CD4-positive, CD25-positive, alpha-beta regulatory T cell (primary cell): ENCODE data around the gene B3GALT5. TPM values are rescaled to one million over a fixed set of nuclear protein-coding genes. Genes with fewer than 3 reads are reported as not detected.

ENCODE experiments used
- ATAC-seq, 2 donors: fragments of 150-1000 bp; cut with Tn5 transposase; one replicate each; pipeline ENCODE4 v1.10.0; 2021; ENCODE audit warnings: low read depth in 2 of 2, moderate number of reproducible peaks in 2 of 2, moderate library complexity in 1 of 2
- DNase-seq, 3 donors: peaks; one replicate each; pipeline versions ENCODE4 v3.0.0 to v3.0.0-alpha.2; 2012 to 2022; ENCODE audit warnings: mixed read lengths in 1 of 3
- H3K27ac ChIP-seq: one replicate; pipeline ENCODE4 v1.7.0; 2013; ENCODE audit warnings: mild to moderate bottlenecking, low read length; ENCODE audit not compliant: insufficient read depth, poor library complexity, severe bottlenecking
- H3K27me3 ChIP-seq: one replicate; pipeline ENCODE4 v1.7.0; 2013; ENCODE audit warnings: low read length; ENCODE audit not compliant: control insufficient read depth, insufficient read depth
- H3K36me3 ChIP-seq: one replicate; pipeline ENCODE4 v1.7.0; 2013; ENCODE audit warnings: mild to moderate bottlenecking, low read length, moderate library complexity; ENCODE audit not compliant: control insufficient read depth, insufficient read depth
- H3K4me1 ChIP-seq: 2 replicates; pipeline ENCODE4 v1.7.0; 2013; ENCODE audit warnings: mild to moderate bottlenecking, low read length; ENCODE audit not compliant: insufficient read depth, control insufficient read depth, poor library complexity, severe bottlenecking
- H3K4me3 ChIP-seq: one replicate; pipeline ENCODE4 v1.7.0; 2013; ENCODE audit warnings: low read depth, mild to moderate bottlenecking, low read length, moderate library complexity
- H3K9me3 ChIP-seq, 2 experiments: 1 replicate in 1 of 2; 2 replicates in 1 of 2; pipeline ENCODE4 v1.7.0; 2013; ENCODE audit warnings: low read length in 2 of 2, mild to moderate bottlenecking in 1 of 2, moderate library complexity in 1 of 2; ENCODE audit not compliant: control insufficient read depth in 2 of 2
- H3K27ac Mint-ChIP-seq, 3 donors: one replicate each; pipeline ENCODE4 v1.8.0; 2020 to 2022; ENCODE audit warnings: mild to moderate bottlenecking in 3 of 3, mixed read lengths in 3 of 3, moderate library complexity in 2 of 3
- H3K27me3 Mint-ChIP-seq: one replicate; pipeline ENCODE4 v1.8.0; 2022; ENCODE audit warnings: mild to moderate bottlenecking, mixed read lengths
- H3K36me3 Mint-ChIP-seq: one replicate; pipeline ENCODE4 v1.8.0; 2020; ENCODE audit warnings: mixed read lengths
- H3K4me1 Mint-ChIP-seq, 4 donors: one replicate each; pipeline ENCODE4 v1.8.0; 2020 to 2022; ENCODE audit warnings: mixed read lengths in 4 of 4, mild to moderate bottlenecking in 1 of 4
- H3K4me3 Mint-ChIP-seq, 4 donors: one replicate each; pipeline ENCODE4 v1.8.0; 2020 to 2022; ENCODE audit warnings: mild to moderate bottlenecking in 4 of 4, mixed read lengths in 4 of 4, moderate library complexity in 3 of 4
- H3K9me3 Mint-ChIP-seq, 7 donors: one replicate each; pipeline ENCODE4 v1.8.0; 2020 to 2022; ENCODE audit warnings: mixed read lengths in 7 of 7, mild to moderate bottlenecking in 3 of 7, moderate library complexity in 2 of 7
- polyA plus RNA-seq, 4 donors: library from polyadenylated mRNA; unstranded; fragments of 300-500 nt; fragmentation: Illumina TruSeq; gene quantifications; one replicate each; pipeline ENCODE4 v1.2.3, GENCODE V29; 2021
- total RNA-seq: library from RNA; stranded (reverse); gene quantifications from one replicate; pipeline ENCODE4 v1.2.3, GENCODE V29; 2022

The B3GALT5 gene, protein sequence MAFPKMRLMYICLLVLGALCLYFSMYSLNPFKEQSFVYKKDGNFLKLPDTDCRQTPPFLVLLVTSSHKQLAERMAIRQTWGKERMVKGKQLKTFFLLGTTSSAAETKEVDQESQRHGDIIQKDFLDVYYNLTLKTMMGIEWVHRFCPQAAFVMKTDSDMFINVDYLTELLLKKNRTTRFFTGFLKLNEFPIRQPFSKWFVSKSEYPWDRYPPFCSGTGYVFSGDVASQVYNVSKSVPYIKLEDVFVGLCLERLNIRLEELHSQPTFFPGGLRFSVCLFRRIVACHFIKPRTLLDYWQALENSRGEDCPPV
- total RNA-seq (not detected), polyA plus RNA-seq (not detected)

DNA sequence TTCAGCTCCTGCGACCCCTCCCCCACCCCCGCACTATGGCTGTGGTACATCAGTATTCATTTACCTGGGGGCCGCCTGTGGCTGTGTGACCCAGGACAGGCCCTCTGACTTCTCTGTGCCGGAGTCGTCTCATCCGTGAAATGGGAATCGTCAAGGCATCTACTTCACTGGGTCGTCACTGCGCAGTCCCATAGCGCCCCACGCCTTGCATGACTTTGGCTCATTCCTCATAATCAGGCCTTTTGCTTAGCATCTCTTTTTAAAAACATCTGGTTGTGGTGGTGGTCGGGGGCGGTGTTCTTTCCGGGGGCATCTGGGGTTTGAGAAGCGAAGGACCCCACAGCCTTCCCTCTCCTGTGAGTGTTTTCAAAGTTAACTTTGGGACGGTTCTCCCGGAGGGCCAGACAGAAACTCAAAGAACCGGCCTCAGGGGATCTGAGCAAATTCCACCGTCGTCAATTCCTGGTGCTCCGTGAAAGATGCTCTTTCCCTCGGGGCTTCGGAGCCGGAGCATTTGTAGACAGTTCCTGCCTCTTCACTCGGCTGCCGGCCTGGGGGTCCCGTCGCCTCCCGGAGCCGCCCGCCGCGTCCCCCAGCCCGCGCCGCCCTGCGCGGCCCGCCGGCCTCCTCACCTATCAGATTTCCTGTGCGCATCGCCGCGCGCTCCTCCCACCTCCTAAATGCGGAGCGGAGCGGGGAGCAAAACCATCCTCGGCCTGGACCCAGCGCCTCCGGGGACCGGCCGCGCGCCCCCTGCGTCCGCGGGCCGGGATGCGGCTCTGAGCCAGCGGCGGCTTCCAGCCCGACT lies at the start of gene B3GALT5:
B3GALT5 (plus strand) TSS at position 708 of the 808 bp plus-strand sequence. CDS start 47,620 bp downstream, outside the sequence.
- peaks cover 0 to 3% (median 2%) of the 10 kb centered on the region in 4 donors for H3K4me1 Mint-ChIP-seq
- H3K4me3 ChIP-seq: no peak within 1 kb of the TSS
- H3K4me3 Mint-ChIP-seq: peak within 1 kb of the TSS in 2 of 4 donors; percentile 26 to 58
- H3K9me3 Mint-ChIP-seq: peaks cover 0 to 4% (median 0%) of the 10 kb centered on the region in 7 donors
- ATAC-seq (no peak), DNase-seq (no peak)
- H3K9me3 ChIP-seq: no peaks in the 10 kb centered on the region
- peaks cover 32% of the 10 kb centered on the region for H3K27me3 Mint-ChIP-seq
- no peaks in the 10 kb centered on the region for H3K4me1 ChIP-seq
- H3K27ac ChIP-seq: no peak within 1 kb of the TSS
- peaks cover 14% of the 10 kb centered on the region for H3K27me3 ChIP-seq
- H3K36me3 ChIP-seq: no peaks in the 10 kb centered on the region
- H3K36me3 Mint-ChIP-seq: no peaks in the 10 kb centered on the region
- H3K27ac Mint-ChIP-seq: no peak within 1 kb of the TSS

DNA sequence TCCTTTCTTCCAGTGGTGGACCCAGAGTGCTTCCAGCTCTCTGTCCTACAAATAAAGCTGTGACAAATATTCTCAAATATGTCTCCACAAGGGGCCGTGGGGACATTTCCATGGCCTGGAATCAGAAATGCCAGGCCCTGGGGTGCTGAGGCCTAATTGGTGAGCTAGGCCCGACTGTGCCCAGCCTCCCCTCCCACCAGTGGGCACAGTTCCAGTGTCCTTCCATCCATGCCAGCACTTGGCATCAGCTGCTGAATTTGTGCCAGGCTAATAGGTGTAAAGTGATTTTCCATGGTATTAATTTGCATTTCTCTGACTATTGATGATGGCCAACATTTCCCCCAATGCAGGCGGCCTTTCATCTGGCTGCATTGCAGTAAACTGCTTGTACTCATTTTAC lies 48.5 kb upstream of the B3GALT5 start:
- no peak overlapping the region for H3K27ac ChIP-seq

DNA sequence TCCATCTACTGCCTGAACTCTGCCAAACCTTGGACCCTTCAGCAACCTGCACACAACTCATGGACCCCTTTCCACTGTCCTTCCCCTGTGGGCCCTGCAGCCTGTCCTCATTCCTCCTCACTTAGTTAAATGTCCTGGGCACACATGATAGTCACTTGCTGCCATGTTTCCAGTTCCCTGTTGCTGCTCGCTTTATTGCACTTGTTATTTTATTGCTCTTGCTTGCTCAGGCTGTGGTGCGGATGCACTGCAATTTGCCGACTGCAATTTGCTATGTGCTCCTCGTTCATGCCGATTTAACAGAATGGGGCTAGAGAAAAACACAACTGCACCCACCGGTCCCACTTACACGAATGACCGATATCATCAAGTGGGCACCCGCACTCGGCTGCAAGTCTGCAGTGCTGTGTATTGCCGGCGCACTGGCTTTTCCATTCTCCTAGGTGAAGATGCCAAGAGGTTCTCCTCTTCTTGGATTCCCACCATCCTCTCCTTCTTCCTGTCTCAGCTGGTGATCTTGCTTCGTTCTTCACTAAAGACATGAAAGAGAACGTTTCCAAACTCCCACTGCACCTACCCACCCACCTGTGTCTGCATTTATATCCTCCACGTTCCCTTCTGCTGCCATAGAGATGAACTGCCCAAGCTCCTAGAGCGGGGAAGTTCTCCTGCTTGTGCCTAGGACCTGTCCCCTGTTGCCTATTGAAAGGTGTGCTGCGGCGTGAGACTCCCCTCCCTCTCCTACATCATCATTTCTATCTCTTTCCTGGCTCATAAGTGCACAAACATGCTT lies 45.4 kb upstream of the B3GALT5 start:
- no peak for ATAC-seq
- Mint-ChIP-seq H3K4me3 (no peak overlapping the region), H3K27ac (no peak overlapping the region), H3K36me3 (no peaks in the 10 kb centered on the region), H3K9me3 (peaks cover 0 to 2% (median 0%) of the 10 kb centered on the region in 7 donors), H3K4me1 (no peaks in the 10 kb centered on the region), H3K27me3 (peaks cover 11% of the 10 kb centered on the region)
- Histone ChIP-seq H3K27me3 (no peaks in the 10 kb centered on the region), H3K4me1 (no peaks in the 10 kb centered on the region), H3K27ac (no peak overlapping the region), H3K36me3 (no peaks in the 10 kb centered on the region), H3K9me3 (no peaks in the 10 kb centered on the region), H3K4me3 (no peak overlapping the region)
- DNase-seq: no peak

More for the DNA sequence above, 48.5 kb upstream of the B3GALT5 start:
- peaks cover 0 to 2% (median 0%) of the 10 kb centered on the region in 7 donors for H3K9me3 Mint-ChIP-seq
- Histone ChIP-seq H3K4me3 (no peak overlapping the region), H3K27me3 (no peaks in the 10 kb centered on the region), H3K36me3 (no peaks in the 10 kb centered on the region), H3K4me1 (no peaks in the 10 kb centered on the region), H3K9me3 (no peaks in the 10 kb centered on the region)
- H3K36me3 Mint-ChIP-seq: no peaks in the 10 kb centered on the region
- no peak overlapping the region for H3K4me3 Mint-ChIP-seq
- DNase-seq (no peak), ATAC-seq (no peak)
- peaks cover 5% of the 10 kb centered on the region for H3K27me3 Mint-ChIP-seq
- H3K4me1 Mint-ChIP-seq: no peaks in the 10 kb centered on the region
- no peak overlapping the region for H3K27ac Mint-ChIP-seq

DNA sequence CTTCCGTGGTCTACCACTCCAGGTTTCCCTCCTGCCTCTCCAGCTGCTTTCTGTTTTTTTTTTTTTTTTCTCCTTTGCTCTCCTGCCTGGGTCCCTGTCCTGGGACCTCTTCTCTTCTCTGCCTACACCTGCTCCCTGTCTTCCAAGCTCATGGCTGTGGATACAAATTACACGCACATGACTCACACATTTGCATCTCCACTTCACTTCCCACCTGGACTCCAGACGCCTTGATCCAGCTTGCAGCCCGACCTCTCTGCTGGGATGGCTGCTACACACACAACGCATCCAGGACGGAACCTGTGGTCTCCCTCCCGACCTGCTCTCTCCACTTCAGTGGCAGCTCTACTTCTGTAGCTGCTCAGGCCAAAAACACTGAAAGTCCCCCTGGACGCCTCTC lies 44.4 kb upstream of the B3GALT5 start:
- Histone ChIP-seq H3K4me3 (no peak overlapping the region), H3K4me1 (no peaks in the 10 kb centered on the region), H3K27me3 (no peaks in the 10 kb centered on the region), H3K9me3 (no peaks in the 10 kb centered on the region), H3K27ac (no peak overlapping the region), H3K36me3 (no peaks in the 10 kb centered on the region)
- H3K27ac Mint-ChIP-seq: no peak overlapping the region
- peaks cover 0 to 2% (median 0%) of the 10 kb centered on the region in 7 donors for H3K9me3 Mint-ChIP-seq
- H3K36me3 Mint-ChIP-seq: no peaks in the 10 kb centered on the region
- H3K4me3 Mint-ChIP-seq: no peak overlapping the region
- H3K4me1 Mint-ChIP-seq: no peaks in the 10 kb centered on the region
- peaks cover 10% of the 10 kb centered on the region for H3K27me3 Mint-ChIP-seq
- ATAC-seq (no peak), DNase-seq (no peak)

DNA sequence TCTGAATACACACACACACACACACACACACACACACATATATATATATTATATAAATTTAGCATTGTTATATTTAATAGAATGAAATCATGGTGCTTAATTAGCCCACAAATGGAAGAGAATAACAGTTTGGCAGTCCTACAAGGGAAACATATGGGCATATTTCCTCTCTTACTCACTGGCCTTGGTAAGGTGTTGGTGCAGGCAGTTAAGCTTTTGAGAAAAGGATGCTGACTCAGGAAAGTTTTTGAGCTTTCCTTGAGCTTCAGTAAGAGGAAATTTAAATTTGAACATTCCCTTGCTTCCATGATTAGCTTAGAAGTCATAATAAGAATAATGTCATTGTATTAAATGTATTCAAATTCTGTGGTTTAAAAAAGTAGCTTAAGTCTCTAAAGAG lies 37.0 kb upstream of the B3GALT5 start:
- Mint-ChIP-seq H3K36me3 (no peaks in the 10 kb centered on the region), H3K4me1 (no peaks in the 10 kb centered on the region), H3K27me3 (peaks cover 19% of the 10 kb centered on the region), H3K4me3 (no peak overlapping the region), H3K27ac (no peak overlapping the region), H3K9me3 (peaks cover 0 to 3% (median 0%) of the 10 kb centered on the region in 7 donors)
- Histone ChIP-seq H3K27me3 (no peaks in the 10 kb centered on the region), H3K36me3 (no peaks in the 10 kb centered on the region), H3K4me3 (no peak overlapping the region), H3K9me3 (no peaks in the 10 kb centered on the region), H3K27ac (no peak overlapping the region), H3K4me1 (no peaks in the 10 kb centered on the region)
- no peak for DNase-seq
- no peak for ATAC-seq

DNA sequence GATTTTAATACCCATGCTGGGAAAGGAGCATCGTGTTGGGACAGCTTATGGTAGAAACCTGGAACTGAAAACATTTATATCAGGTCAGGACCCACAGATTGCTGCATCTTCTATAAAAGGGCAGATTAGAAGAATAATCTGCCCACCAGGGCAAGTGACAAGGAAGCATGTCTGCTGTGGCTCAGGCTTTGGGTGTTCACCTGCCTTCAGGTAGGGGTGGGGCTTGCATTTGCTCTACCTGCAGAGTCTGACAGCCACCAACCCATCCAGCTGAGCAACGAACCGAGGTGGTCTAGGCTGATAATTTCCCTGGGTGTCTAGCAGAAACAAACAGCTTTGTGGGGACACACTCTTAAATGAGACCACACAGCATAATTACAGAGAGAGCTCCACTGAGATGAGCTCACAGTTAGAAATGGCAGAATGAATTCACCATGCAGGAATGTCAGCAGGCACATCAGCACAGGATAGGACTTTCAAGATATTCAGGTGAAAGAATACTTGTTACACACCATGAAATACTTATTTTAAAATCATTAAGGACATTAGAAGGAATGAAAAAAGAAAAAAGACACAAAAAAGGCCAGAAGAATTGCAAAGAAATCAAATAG lies 36.1 kb upstream of the B3GALT5 start:
- Histone ChIP-seq H3K27me3 (no peaks in the 10 kb centered on the region), H3K9me3 (no peaks in the 10 kb centered on the region), H3K4me1 (no peaks in the 10 kb centered on the region), H3K36me3 (no peaks in the 10 kb centered on the region), H3K27ac (no peak overlapping the region), H3K4me3 (no peak overlapping the region)
- DNase-seq: no peak
- H3K27ac Mint-ChIP-seq: no peak overlapping the region
- H3K36me3 Mint-ChIP-seq: no peaks in the 10 kb centered on the region
- no peaks in the 10 kb centered on the region for H3K4me1 Mint-ChIP-seq
- peaks cover 0 to 5% (median 0%) of the 10 kb centered on the region in 7 donors for H3K9me3 Mint-ChIP-seq
- no peak for ATAC-seq
- no peak overlapping the region for H3K4me3 Mint-ChIP-seq
- peaks cover 19% of the 10 kb centered on the region for H3K27me3 Mint-ChIP-seq

DNA sequence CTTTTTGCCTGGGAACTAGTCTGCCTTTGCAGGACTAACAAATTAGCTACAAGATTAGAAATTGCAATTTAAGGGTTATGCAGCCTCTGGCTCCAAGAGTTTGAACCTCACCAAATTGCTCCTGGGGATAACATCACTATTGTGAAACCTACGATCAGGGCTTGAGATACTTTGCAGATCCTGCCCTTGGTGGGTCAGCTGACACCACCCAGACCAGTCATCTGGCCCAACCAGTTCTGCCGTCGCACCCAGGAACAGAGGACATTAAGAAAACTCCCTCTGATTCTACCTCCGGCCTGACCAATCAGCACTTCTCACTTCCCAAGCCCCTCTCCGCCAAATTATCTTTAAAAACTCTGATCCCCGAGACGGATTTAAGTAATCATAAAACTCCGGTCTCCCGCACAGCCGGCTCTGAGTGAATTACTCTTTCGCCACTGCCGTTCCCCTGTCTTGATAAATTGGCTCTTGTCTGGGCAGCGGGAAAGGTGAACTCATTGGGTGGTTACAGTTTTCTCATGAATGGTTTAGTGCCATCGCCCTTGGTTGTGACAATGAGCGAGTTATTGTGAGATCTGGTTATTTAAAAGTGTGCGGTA lies 32.9 kb upstream of the B3GALT5 start:
- Mint-ChIP-seq H3K36me3 (no peaks in the 10 kb centered on the region), H3K27ac (no peak overlapping the region), H3K4me1 (no peaks in the 10 kb centered on the region), H3K9me3 (peaks cover 0 to 9% (median 0%) of the 10 kb centered on the region in 7 donors), H3K4me3 (no peak overlapping the region), H3K27me3 (peaks cover 10% of the 10 kb centered on the region)
- no peak for ATAC-seq
- no peaks in the 10 kb centered on the region for H3K9me3 ChIP-seq
- no peak overlapping the region for H3K4me3 ChIP-seq
- no peaks in the 10 kb centered on the region for H3K27me3 ChIP-seq
- DNase-seq: no peak
- no peaks in the 10 kb centered on the region for H3K4me1 ChIP-seq
- H3K27ac ChIP-seq: no peak overlapping the region
- no peaks in the 10 kb centered on the region for H3K36me3 ChIP-seq
